PFSK-1 (cell line): ENCODE data around the gene WIF1.

Source experiments
- FOXP2 ChIP-seq: optimal IDR thresholded peaks from 2 replicates; pipeline ENCODE3; 2011; ENCODE audit warnings: borderline replicate concordance, control low read depth, inconsistent platforms; ENCODE audit not compliant: insufficient read depth; ENCODE audit errors: extremely low read length, extremely low read depth
- POLR2AphosphoS5 ChIP-seq: IDR thresholded peaks from 2 replicates; pipeline ENCODE4 v1.6.1; 2012; ENCODE audit warnings: low read depth, mild to moderate bottlenecking, control low read depth, low read length, moderate library complexity
- SIN3A ChIP-seq: IDR thresholded peaks from 2 replicates; pipeline ENCODE4 v1.6.1; 2012; ENCODE audit warnings: mild to moderate bottlenecking, low read length, moderate library complexity, borderline replicate concordance; ENCODE audit not compliant: insufficient read depth
- TAF1 ChIP-seq: IDR thresholded peaks from 2 replicates; pipeline ENCODE4 v1.6.1; 2012; ENCODE audit warnings: low read length, control low read depth, borderline replicate concordance; ENCODE audit not compliant: insufficient read depth
- TF ChIP-seq, protein P1 (sequence below), 2 experiments: IDR thresholded peaks; 2 replicates each; pipeline versions ENCODE4 v1.6.1 to v1.8.0; 2011 to 2012; ENCODE audit warnings: low read depth in 2 of 2, low read length in 2 of 2, control low read depth in 1 of 2, inconsistent platforms in 1 of 2, mild to moderate bottlenecking in 1 of 2, moderate library complexity in 1 of 2; ENCODE audit not compliant: insufficient read depth in 1 of 2

The WIF1 gene

DNA sequence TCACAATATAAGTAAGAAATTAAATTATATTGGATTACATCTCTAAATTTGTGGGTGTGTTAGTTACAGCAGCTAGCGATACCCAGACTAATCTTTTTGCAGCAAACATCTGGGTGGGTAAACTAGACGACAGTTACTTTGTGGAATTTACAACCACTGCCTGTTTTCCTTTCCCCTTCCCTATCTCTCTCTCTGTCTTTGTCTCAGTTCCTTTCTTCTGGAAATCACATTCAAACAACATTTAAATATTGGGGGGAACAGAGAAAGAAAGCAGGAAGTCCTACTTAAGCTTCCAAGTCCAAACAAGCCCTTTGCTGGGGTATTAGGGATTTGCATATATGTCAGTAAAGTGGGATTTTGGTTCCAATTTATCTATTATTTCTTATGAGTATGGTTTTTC is 97.6 kb downstream of the WIF1 start:
- TF ChIP-seq SIN3A = no peak
- TF ChIP-seq POLR2AphosphoS5 = no peak
- TF ChIP-seq TAF1 = no peak
- TF ChIP-seq, protein P1, sequence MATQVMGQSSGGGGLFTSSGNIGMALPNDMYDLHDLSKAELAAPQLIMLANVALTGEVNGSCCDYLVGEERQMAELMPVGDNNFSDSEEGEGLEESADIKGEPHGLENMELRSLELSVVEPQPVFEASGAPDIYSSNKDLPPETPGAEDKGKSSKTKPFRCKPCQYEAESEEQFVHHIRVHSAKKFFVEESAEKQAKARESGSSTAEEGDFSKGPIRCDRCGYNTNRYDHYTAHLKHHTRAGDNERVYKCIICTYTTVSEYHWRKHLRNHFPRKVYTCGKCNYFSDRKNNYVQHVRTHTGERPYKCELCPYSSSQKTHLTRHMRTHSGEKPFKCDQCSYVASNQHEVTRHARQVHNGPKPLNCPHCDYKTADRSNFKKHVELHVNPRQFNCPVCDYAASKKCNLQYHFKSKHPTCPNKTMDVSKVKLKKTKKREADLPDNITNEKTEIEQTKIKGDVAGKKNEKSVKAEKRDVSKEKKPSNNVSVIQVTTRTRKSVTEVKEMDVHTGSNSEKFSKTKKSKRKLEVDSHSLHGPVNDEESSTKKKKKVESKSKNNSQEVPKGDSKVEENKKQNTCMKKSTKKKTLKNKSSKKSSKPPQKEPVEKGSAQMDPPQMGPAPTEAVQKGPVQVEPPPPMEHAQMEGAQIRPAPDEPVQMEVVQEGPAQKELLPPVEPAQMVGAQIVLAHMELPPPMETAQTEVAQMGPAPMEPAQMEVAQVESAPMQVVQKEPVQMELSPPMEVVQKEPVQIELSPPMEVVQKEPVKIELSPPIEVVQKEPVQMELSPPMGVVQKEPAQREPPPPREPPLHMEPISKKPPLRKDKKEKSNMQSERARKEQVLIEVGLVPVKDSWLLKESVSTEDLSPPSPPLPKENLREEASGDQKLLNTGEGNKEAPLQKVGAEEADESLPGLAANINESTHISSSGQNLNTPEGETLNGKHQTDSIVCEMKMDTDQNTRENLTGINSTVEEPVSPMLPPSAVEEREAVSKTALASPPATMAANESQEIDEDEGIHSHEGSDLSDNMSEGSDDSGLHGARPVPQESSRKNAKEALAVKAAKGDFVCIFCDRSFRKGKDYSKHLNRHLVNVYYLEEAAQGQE (IDR thresholded peaks at IDR 0.05; ENCODE audit: insufficient read depth in 1 of 2, low read depth in 2 of 2, low read length in 2 of 2) = no peak
- TF ChIP-seq FOXP2 = no peak

DNA sequence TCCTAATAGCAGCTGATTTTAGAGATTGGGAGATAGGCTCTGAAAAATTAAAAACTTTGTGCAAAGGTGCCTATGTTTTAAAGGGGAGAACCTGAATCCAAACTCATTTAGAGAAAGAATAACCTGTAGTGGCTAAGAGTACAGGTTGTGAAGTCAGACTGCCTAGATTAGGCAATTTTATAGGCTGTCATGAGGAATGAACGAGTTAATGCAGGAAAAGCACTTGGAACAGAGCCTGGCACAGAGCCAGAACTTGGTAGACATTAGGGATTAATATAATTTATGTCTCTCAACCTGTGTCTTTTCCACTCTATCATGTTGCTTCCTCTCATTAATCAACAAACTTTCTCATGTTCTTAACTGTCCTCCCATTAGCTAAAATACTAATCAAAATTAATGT is 98.1 kb downstream of the WIF1 start:
- TF ChIP-seq POLR2AphosphoS5 = no peak
- TF ChIP-seq TAF1 = no peak
- TF ChIP-seq FOXP2 = no peak
- no peak for TF ChIP-seq SIN3A
- TF ChIP-seq, protein P1 (IDR thresholded peaks at IDR 0.05; ENCODE audit: insufficient read depth in 1 of 2, low read depth in 2 of 2, low read length in 2 of 2) = no peak

DNA sequence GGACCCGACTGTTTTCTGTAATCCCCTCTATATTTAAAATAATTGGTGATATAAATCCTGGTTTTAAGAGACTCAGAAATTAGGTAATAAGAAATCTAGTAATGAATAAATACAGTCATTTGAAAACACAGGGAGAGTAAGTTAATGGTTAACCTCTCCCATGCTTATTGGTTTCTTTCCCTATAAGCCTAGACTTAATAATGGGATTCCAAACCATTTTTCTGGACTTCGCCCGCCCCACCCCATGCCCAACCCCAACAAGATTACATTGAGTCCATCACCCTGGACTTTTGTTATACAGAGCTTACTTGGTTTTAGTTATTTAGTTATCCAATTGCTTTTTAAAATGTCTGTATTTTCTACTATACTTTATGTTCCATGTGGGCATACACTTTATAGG is 98.7 kb downstream of the WIF1 start:
- no peak for TF ChIP-seq POLR2AphosphoS5

DNA sequence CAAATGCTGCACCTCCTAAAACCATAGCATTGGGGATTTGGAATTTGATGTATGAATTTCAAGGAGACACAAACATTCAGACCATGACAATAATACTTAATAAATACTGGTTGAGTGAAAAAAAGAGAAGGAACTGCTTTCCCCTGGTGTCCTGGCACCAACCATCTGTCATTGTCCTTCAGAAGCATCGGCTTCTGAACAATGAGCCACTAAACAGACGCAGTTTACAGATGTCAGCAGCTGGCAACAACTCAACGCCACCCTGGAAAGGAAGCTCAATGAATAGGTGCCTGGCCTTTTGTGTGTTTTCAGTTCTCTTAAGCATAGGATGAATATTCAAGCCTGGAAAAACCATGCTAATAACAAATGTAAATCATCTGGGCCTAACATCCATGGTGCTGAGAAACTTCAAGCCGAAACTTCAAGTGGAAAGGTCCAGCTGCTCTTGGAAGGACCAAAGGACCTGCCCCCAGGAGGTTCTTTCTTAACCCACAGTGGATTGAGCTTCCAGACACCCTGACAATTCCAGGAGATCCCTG is 101.3 kb downstream of the WIF1 start:
- TF ChIP-seq, protein P1 (IDR thresholded peaks at IDR 0.05; ENCODE audit: insufficient read depth in 1 of 2, low read depth in 2 of 2, low read length in 2 of 2) = no peak
- TF ChIP-seq POLR2AphosphoS5 = no peak
- TF ChIP-seq TAF1 = no peak
- TF ChIP-seq FOXP2 = no peak
- TF ChIP-seq SIN3A = no peak

DNA sequence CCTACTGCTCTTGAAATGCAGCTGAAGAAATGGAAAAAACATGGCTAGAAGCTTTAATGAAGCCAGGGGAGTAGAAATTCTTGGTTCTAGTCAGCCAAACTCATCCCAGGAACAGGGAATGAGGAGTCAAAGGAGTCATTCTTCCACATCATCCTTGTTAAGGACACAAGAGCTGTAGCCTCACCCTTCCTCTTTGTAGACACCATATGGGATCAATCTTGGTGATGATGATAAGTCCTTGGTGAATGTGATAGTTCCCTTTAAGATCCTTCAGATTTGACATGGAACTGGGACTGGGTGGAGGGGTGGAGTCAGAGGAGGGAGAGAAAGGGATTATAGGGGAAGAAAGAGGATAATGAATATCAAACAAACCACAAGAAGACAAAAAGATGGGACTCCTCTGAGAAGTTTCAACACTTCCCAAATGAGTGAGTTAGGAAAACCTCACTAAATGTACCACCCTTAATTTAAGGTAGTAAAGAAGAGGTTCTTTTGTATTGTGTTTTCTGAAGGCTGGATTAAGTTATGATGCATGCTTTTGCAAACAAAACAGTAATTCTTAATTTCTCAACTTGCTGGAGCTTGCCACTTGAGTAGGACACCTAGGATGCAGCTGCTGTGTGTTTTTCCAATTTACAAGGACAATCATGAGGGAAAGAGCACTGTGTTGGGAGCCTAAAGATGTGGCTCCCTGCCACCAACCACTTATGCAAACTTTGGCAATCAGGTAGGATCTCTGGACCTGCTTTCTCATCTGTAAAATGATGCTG is 104.0 kb downstream of the WIF1 start:
- no peak for TF ChIP-seq FOXP2
- TF ChIP-seq POLR2AphosphoS5 = no peak
- TF ChIP-seq SIN3A = no peak
- TF ChIP-seq TAF1 = no peak
- TF ChIP-seq, protein P1 (IDR thresholded peaks at IDR 0.05; ENCODE audit: insufficient read depth in 1 of 2, low read depth in 2 of 2, low read length in 2 of 2) = no peak
